Subcutaneous abdominal adipose tissue (tissue), 5 donors: ENCODE results near the gene ARHGEF12.

Experiments
- H3K27ac ChIP-seq: one replicate; pipeline ENCODE4 v1.7.0; 2013; ENCODE audit warnings: low read depth, mild to moderate bottlenecking, inconsistent platforms, low read length, moderate library complexity
- H3K27me3 ChIP-seq, 5 donors: one replicate each; pipeline ENCODE4 v1.7.0; 2013; ENCODE audit warnings: low read length in 5 of 5, inconsistent platforms in 1 of 5; ENCODE audit not compliant: control insufficient read depth in 5 of 5, insufficient read depth in 4 of 5
- H3K36me3 ChIP-seq, 5 donors: one replicate each; pipeline ENCODE4 v1.7.0; 2013; ENCODE audit warnings: low read length in 5 of 5; ENCODE audit not compliant: control insufficient read depth in 5 of 5, insufficient read depth in 5 of 5
- H3K4me1 ChIP-seq, 5 donors: one replicate each; pipeline ENCODE4 v1.7.0; 2013; ENCODE audit warnings: low read length in 5 of 5, mild to moderate bottlenecking in 3 of 5, moderate library complexity in 1 of 5; ENCODE audit not compliant: control insufficient read depth in 5 of 5, insufficient read depth in 5 of 5
- H3K4me3 ChIP-seq, 5 donors: one replicate each; pipeline ENCODE4 v1.7.0; 2013; ENCODE audit warnings: low read length in 5 of 5, low read depth in 1 of 5
- H3K9ac ChIP-seq, 5 donors: one replicate each; pipeline ENCODE4 v1.7.0; 2013; ENCODE audit warnings: low read length in 5 of 5, mild to moderate bottlenecking in 4 of 5, moderate library complexity in 3 of 5
- H3K9me3 ChIP-seq, 5 donors: one replicate each; pipeline ENCODE4 v1.7.0; 2013; ENCODE audit warnings: low read length in 5 of 5; ENCODE audit not compliant: control insufficient read depth in 5 of 5
- donor health status: healthy.
- donor health status: healthy.
- donor health status: healthy.
- donor health status: healthy.
- donor health status: healthy.

ARHGEF12 gene

GRCh38 chr11:120381401-120381800, 45.2 kb downstream of the ARHGEF12 start:
- Histone ChIP-seq H3K4me1 (peaks cover 0 to 26% (median 8%) of the 10 kb centered on the region in 5 donors), H3K27ac (no peak overlapping the region), H3K9ac (no peak overlapping the region), H3K4me3 (no peak overlapping the region), H3K27me3 (no peaks in the 10 kb centered on the region), H3K9me3 (peaks cover 0 to 4% (median 0%) of the 10 kb centered on the region in 5 donors), H3K36me3 (no peaks in the 10 kb centered on the region)

- Histone ChIP-seq H3K9ac (no peak overlapping the region), H3K9me3 (no peaks in the 10 kb centered on the region), H3K36me3 (no peaks in the 10 kb centered on the region), H3K4me1 (peaks cover 0 to 33% (median 8%) of the 10 kb centered on the region in 5 donors), H3K4me3 (no peak overlapping the region), H3K27ac (no peak overlapping the region), H3K27me3 (no peaks in the 10 kb centered on the region)
These were observed 47.4 kb downstream of the ARHGEF12 start for GRCh38 chr11:120383518-120384155.

- H3K27ac ChIP-seq, result no peak overlapping the region
- H3K4me3 ChIP-seq, result no peak overlapping the region
- H3K4me1 ChIP-seq, result peaks cover 0 to 32% (median 8%) of the 10 kb centered on the region in 5 donors
These were observed 48.3 kb downstream of the ARHGEF12 start for GRCh38 chr11:120384476-120384875.

GRCh38 chr11:120385110-120385509, 48.9 kb downstream of the ARHGEF12 start:
- Histone ChIP-seq H3K4me3 (no peak overlapping the region), H3K9ac (no peak overlapping the region), H3K9me3 (no peaks in the 10 kb centered on the region), H3K27me3 (no peaks in the 10 kb centered on the region), H3K36me3 (no peaks in the 10 kb centered on the region), H3K4me1 (peaks cover 0 to 28% (median 7%) of the 10 kb centered on the region in 5 donors), H3K27ac (no peak overlapping the region)

More at GRCh38 chr11:120384476-120384875, 48.3 kb downstream of the ARHGEF12 start:
- H3K9me3 ChIP-seq, result no peaks in the 10 kb centered on the region
- no peaks in the 10 kb centered on the region for H3K27me3 ChIP-seq
- H3K9ac ChIP-seq, result no peak overlapping the region
- no peaks in the 10 kb centered on the region for H3K36me3 ChIP-seq

- Histone ChIP-seq H3K27me3 (no peaks in the 10 kb centered on the region), H3K9me3 (no peaks in the 10 kb centered on the region), H3K36me3 (no peaks in the 10 kb centered on the region), H3K27ac (no peak overlapping the region), H3K4me1 (peaks cover 0 to 31% (median 7%) of the 10 kb centered on the region in 5 donors), H3K9ac (no peak overlapping the region), H3K4me3 (no peak overlapping the region)
These were observed 49.4 kb downstream of the ARHGEF12 start for GRCh38 chr11:120385655-120386054.

GRCh38 chr11:120386318-120386717, 50.1 kb downstream of the ARHGEF12 start:
- Histone ChIP-seq H3K36me3 (no peaks in the 10 kb centered on the region), H3K9ac (no peak overlapping the region), H3K27me3 (no peaks in the 10 kb centered on the region), H3K4me1 (peaks cover 0 to 37% (median 7%) of the 10 kb centered on the region in 5 donors), H3K9me3 (no peaks in the 10 kb centered on the region), H3K4me3 (no peak overlapping the region), H3K27ac (no peak overlapping the region)

- H3K27ac ChIP-seq, result no peak overlapping the region
- no peaks in the 10 kb centered on the region for H3K9me3 ChIP-seq
- peaks cover 0 to 42% (median 7%) of the 10 kb centered on the region in 5 donors for H3K4me1 ChIP-seq
- no peak overlapping the region for H3K4me3 ChIP-seq
- no peak overlapping the region for H3K9ac ChIP-seq
- no peaks in the 10 kb centered on the region for H3K36me3 ChIP-seq
- no peaks in the 10 kb centered on the region for H3K27me3 ChIP-seq
These were observed 50.7 kb downstream of the ARHGEF12 start for GRCh38 chr11:120386774-120387371.

GRCh38 chr11:120388261-120388660, 52.0 kb downstream of the ARHGEF12 start:
- Histone ChIP-seq H3K4me1 (peaks cover 0 to 51% (median 13%) of the 10 kb centered on the region in 5 donors), H3K36me3 (no peaks in the 10 kb centered on the region), H3K27ac (no peak overlapping the region), H3K9me3 (no peaks in the 10 kb centered on the region), H3K9ac (no peak overlapping the region), H3K27me3 (no peaks in the 10 kb centered on the region), H3K4me3 (no peak overlapping the region)

GRCh38 chr11:120389693-120390584, 53.7 kb downstream of the ARHGEF12 start:
- Histone ChIP-seq H3K9me3 (no peaks in the 10 kb centered on the region), H3K9ac (no peak overlapping the region), H3K4me1 (peaks cover 0 to 49% (median 13%) of the 10 kb centered on the region in 5 donors), H3K27me3 (no peaks in the 10 kb centered on the region), H3K36me3 (no peaks in the 10 kb centered on the region), H3K27ac (no peak overlapping the region), H3K4me3 (no peak overlapping the region)

- Histone ChIP-seq H3K4me3 (no peak overlapping the region), H3K27me3 (no peaks in the 10 kb centered on the region), H3K9ac (no peak overlapping the region), H3K27ac (no peak overlapping the region), H3K9me3 (no peaks in the 10 kb centered on the region), H3K4me1 (peaks cover 0 to 43% (median 12%) of the 10 kb centered on the region in 5 donors), H3K36me3 (no peaks in the 10 kb centered on the region)
These were observed 54.3 kb downstream of the ARHGEF12 start for GRCh38 chr11:120390585-120390922.
